ENCODE results near the gene PRR19.

PRR19 gene

GRCh38 chr19:42268142-42268703 is 33.7 kb upstream of the PRR19 start:
- no peaks in the 10 kb centered on the region for H3K27me3 Mint-ChIP-seq
- DNase-seq = peak; percentile 98
- H3K27ac Mint-ChIP-seq = no peak overlapping the region
- H3K4me3 Mint-ChIP-seq = no peak overlapping the region
- no peaks in the 10 kb centered on the region for H3K9me3 Mint-ChIP-seq
- H3K4me1 Mint-ChIP-seq (ENCODE audit: low read depth) = peaks cover 21% of the 10 kb centered on the region
- peaks cover 25% of the 10 kb centered on the region for H3K36me3 Mint-ChIP-seq (ENCODE audit: low read depth)

GRCh38 chr19:42268704-42269477 is 33.0 kb upstream of the PRR19 start, which contains the start of gene CIC:
TSS of gene CIC (plus strand) at chr19:42269252. CDS start at chr19:42271784, 2,532 bp downstream.
- Mint-ChIP-seq H3K9me3 (no peaks in the 10 kb centered on the region), H3K27me3 (no peaks in the 10 kb centered on the region), H3K4me1 (ENCODE audit: low read depth) (peaks cover 25% of the 10 kb centered on the region), H3K4me3 (no peak within 1 kb of the TSS), H3K27ac (peak within 1 kb of the TSS; percentile 99), H3K36me3 (ENCODE audit: low read depth) (peaks cover 31% of the 10 kb centered on the region)
- peak; percentile 99 for DNase-seq

- peak overlapping the region; percentile 99 for H3K27ac Mint-ChIP-seq
- peaks cover 38% of the 10 kb centered on the region for H3K36me3 Mint-ChIP-seq (ENCODE audit: low read depth)
- H3K9me3 Mint-ChIP-seq = no peaks in the 10 kb centered on the region
- peaks cover 30% of the 10 kb centered on the region for H3K4me1 Mint-ChIP-seq (ENCODE audit: low read depth)
- DNase-seq = peak; percentile 48
- no peak overlapping the region for H3K4me3 Mint-ChIP-seq
- H3K27me3 Mint-ChIP-seq = no peaks in the 10 kb centered on the region
These were observed 32.2 kb upstream of the PRR19 start for GRCh38 chr19:42269478-42270345.

GRCh38 chr19:42270346-42271044 is 31.4 kb upstream of the PRR19 start:
- peaks cover 36% of the 10 kb centered on the region for H3K4me1 Mint-ChIP-seq (ENCODE audit: low read depth)
- no peak overlapping the region for H3K4me3 Mint-ChIP-seq
- H3K27ac Mint-ChIP-seq = peak overlapping the region; percentile 99
- H3K9me3 Mint-ChIP-seq = no peaks in the 10 kb centered on the region
- no peaks in the 10 kb centered on the region for H3K27me3 Mint-ChIP-seq
- peaks cover 44% of the 10 kb centered on the region for H3K36me3 Mint-ChIP-seq (ENCODE audit: low read depth)
- DNase-seq = peak; percentile 83

- H3K4me1 Mint-ChIP-seq (ENCODE audit: low read depth) = peaks cover 40% of the 10 kb centered on the region
- no peak for DNase-seq
- H3K27ac Mint-ChIP-seq = peak overlapping the region; percentile 99
- no peak overlapping the region for H3K4me3 Mint-ChIP-seq
- no peaks in the 10 kb centered on the region for H3K27me3 Mint-ChIP-seq
- H3K9me3 Mint-ChIP-seq = no peaks in the 10 kb centered on the region
- peaks cover 48% of the 10 kb centered on the region for H3K36me3 Mint-ChIP-seq (ENCODE audit: low read depth)
These were observed 30.9 kb upstream of the PRR19 start for GRCh38 chr19:42271045-42271419.

GRCh38 chr19:42271861-42272534 is 29.9 kb upstream of the PRR19 start:
- no peaks in the 10 kb centered on the region for H3K27me3 Mint-ChIP-seq
- H3K4me1 Mint-ChIP-seq (ENCODE audit: low read depth) = peaks cover 50% of the 10 kb centered on the region
- DNase-seq = no peak
- peak overlapping the region; percentile 99 for H3K27ac Mint-ChIP-seq
- H3K4me3 Mint-ChIP-seq = no peak overlapping the region
- peaks cover 51% of the 10 kb centered on the region for H3K36me3 Mint-ChIP-seq (ENCODE audit: low read depth)
- H3K9me3 Mint-ChIP-seq = no peaks in the 10 kb centered on the region

- peaks cover 54% of the 10 kb centered on the region for H3K36me3 Mint-ChIP-seq (ENCODE audit: low read depth)
- no peaks in the 10 kb centered on the region for H3K9me3 Mint-ChIP-seq
- no peaks in the 10 kb centered on the region for H3K27me3 Mint-ChIP-seq
- no peak overlapping the region for H3K27ac Mint-ChIP-seq
- no peak overlapping the region for H3K4me3 Mint-ChIP-seq
- H3K4me1 Mint-ChIP-seq (ENCODE audit: low read depth) = peaks cover 55% of the 10 kb centered on the region
- DNase-seq = peak; percentile 28
These were observed 29.4 kb upstream of the PRR19 start for GRCh38 chr19:42272535-42272897.

- H3K27ac Mint-ChIP-seq = no peak overlapping the region
- no peak overlapping the region for H3K4me3 Mint-ChIP-seq
- H3K36me3 Mint-ChIP-seq (ENCODE audit: low read depth) = peaks cover 54% of the 10 kb centered on the region
- peaks cover 55% of the 10 kb centered on the region for H3K4me1 Mint-ChIP-seq (ENCODE audit: low read depth)
- DNase-seq = no peak
- no peaks in the 10 kb centered on the region for H3K27me3 Mint-ChIP-seq
- H3K9me3 Mint-ChIP-seq = no peaks in the 10 kb centered on the region
These were observed 28.9 kb upstream of the PRR19 start for GRCh38 chr19:42272989-42273406.

- DNase-seq = no peak
- Mint-ChIP-seq H3K4me1 (ENCODE audit: low read depth) (peaks cover 60% of the 10 kb centered on the region), H3K4me3 (no peak overlapping the region), H3K9me3 (no peaks in the 10 kb centered on the region), H3K27me3 (no peaks in the 10 kb centered on the region), H3K36me3 (ENCODE audit: low read depth) (peaks cover 59% of the 10 kb centered on the region), H3K27ac (no peak overlapping the region)
These were observed 28.4 kb upstream of the PRR19 start for GRCh38 chr19:42273407-42274064.

GRCh38 chr19:42274065-42274682 is 27.8 kb upstream of the PRR19 start:
- Mint-ChIP-seq H3K36me3 (ENCODE audit: low read depth) (peaks cover 59% of the 10 kb centered on the region), H3K27me3 (no peaks in the 10 kb centered on the region), H3K4me3 (no peak overlapping the region), H3K4me1 (ENCODE audit: low read depth) (peaks cover 67% of the 10 kb centered on the region), H3K27ac (no peak overlapping the region), H3K9me3 (no peaks in the 10 kb centered on the region)
- DNase-seq = no peak

GRCh38 chr19:42275103-42275502 is 26.8 kb upstream of the PRR19 start:
- peak overlapping the region; percentile 51 for H3K27ac Mint-ChIP-seq
- no peaks in the 10 kb centered on the region for H3K27me3 Mint-ChIP-seq
- H3K4me3 Mint-ChIP-seq = no peak overlapping the region
- no peaks in the 10 kb centered on the region for H3K9me3 Mint-ChIP-seq
- H3K4me1 Mint-ChIP-seq (ENCODE audit: low read depth) = peaks cover 65% of the 10 kb centered on the region
- no peak for DNase-seq
- peaks cover 57% of the 10 kb centered on the region for H3K36me3 Mint-ChIP-seq (ENCODE audit: low read depth)

- peaks cover 55% of the 10 kb centered on the region for H3K36me3 Mint-ChIP-seq (ENCODE audit: low read depth)
- no peaks in the 10 kb centered on the region for H3K27me3 Mint-ChIP-seq
- H3K27ac Mint-ChIP-seq = peak overlapping the region; percentile 80
- DNase-seq = no peak
- H3K4me1 Mint-ChIP-seq (ENCODE audit: low read depth) = peaks cover 61% of the 10 kb centered on the region
- H3K4me3 Mint-ChIP-seq = no peak overlapping the region
- H3K9me3 Mint-ChIP-seq = no peaks in the 10 kb centered on the region
These were observed 26.4 kb upstream of the PRR19 start for GRCh38 chr19:42275517-42275916.

GRCh38 chr19:42276284-42276683 is 25.6 kb upstream of the PRR19 start:
- DNase-seq = no peak
- H3K27ac Mint-ChIP-seq = peak overlapping the region; percentile 80
- H3K9me3 Mint-ChIP-seq = no peaks in the 10 kb centered on the region
- peaks cover 55% of the 10 kb centered on the region for H3K4me1 Mint-ChIP-seq (ENCODE audit: low read depth)
- H3K27me3 Mint-ChIP-seq = no peaks in the 10 kb centered on the region
- H3K36me3 Mint-ChIP-seq (ENCODE audit: low read depth) = peaks cover 52% of the 10 kb centered on the region
- no peak overlapping the region for H3K4me3 Mint-ChIP-seq

All from activated T-cell treated with anti-CD3 and anti-CD28 coated beads, Interleukin-2, amount 50 U/mL, for 24 hours (primary cell).